CD14-positive monocyte (primary cell): ENCODE measurements around the gene SNRPD3. TPM values are rescaled to one million over a fixed set of nuclear protein-coding genes. Genes with fewer than 3 reads are reported as not detected.
"Not testable (repeated sequence)": the region's sequence is repeated elsewhere in the genome, so short reads cannot be mapped to it uniquely, and the experiment has no call there.

ENCODE experiments used
- DNase-seq, 3 donors: peaks; one replicate each; pipeline ENCODE4 v3.0.0-alpha.2; 2011 to 2022
- H2AFZ ChIP-seq: 2 replicates; pipeline ENCODE4 v1.6.0; 2012; ENCODE audit warnings: mild to moderate bottlenecking, low read depth, low read length, inconsistent platforms; ENCODE audit not compliant: insufficient read depth, poor library complexity, severe bottlenecking
- H3K27ac ChIP-seq, 2 donors: 1 replicate in 1 of 2; 2 replicates in 1 of 2; pipeline ENCODE4 v1.5.1; 2012 to 2013; ENCODE audit warnings: low read length in 2 of 2, control low read depth in 1 of 2, inconsistent platforms in 1 of 2, low read depth in 1 of 2, mild to moderate bottlenecking in 1 of 2
- H3K27me3 ChIP-seq, 2 donors: one replicate each; pipeline versions ENCODE4 v1.6.0 to v1.6.1; 2011 to 2013; ENCODE audit warnings: low read length in 2 of 2; ENCODE audit not compliant: control insufficient read depth in 2 of 2, insufficient read depth in 2 of 2
- H3K36me3 ChIP-seq, 2 donors: replicated peaks in 1 of 2; 1 replicate in 1 of 2; 2 replicates in 1 of 2; pipeline versions ENCODE4 v1.5.1 to v1.6.1; 2012 to 2013; ENCODE audit warnings: low read length in 2 of 2, control low read depth in 1 of 2, inconsistent platforms in 1 of 2, mild to moderate bottlenecking in 1 of 2; ENCODE audit not compliant: insufficient read depth in 2 of 2, control insufficient read depth in 1 of 2
- H3K4me1 ChIP-seq, 2 donors: 1 replicate in 1 of 2; 2 replicates in 1 of 2; pipeline versions ENCODE4 v1.5.1 to v1.6.1; 2012 to 2013; ENCODE audit warnings: low read length in 2 of 2, control low read depth in 1 of 2, inconsistent platforms in 1 of 2, mild to moderate bottlenecking in 1 of 2, moderate library complexity in 1 of 2; ENCODE audit not compliant: insufficient read depth in 2 of 2, control insufficient read depth in 1 of 2
- H3K4me2 ChIP-seq: replicated peaks from 2 replicates; pipeline ENCODE3; 2012; ENCODE audit warnings: low read length, moderate library complexity, mild to moderate bottlenecking; ENCODE audit not compliant: poor library complexity, severe bottlenecking; ENCODE audit errors: extremely low read depth
- H3K4me3 ChIP-seq, 3 experiments: fragments of 200-600 bp in 1 of 3; sonication (generic) in 1 of 3; replicated peaks in 1 of 3; 1 replicate in 2 of 3; 2 replicates in 1 of 3; pipeline ENCODE4 v1.5.1; 2011 to 2013; ENCODE audit warnings: low read length in 3 of 3, mild to moderate bottlenecking in 3 of 3, control low read depth in 2 of 3, low read depth in 2 of 3, inconsistent platforms in 1 of 3, moderate library complexity in 1 of 3
- H3K79me2 ChIP-seq: 2 replicates; pipeline ENCODE4 v1.6.0; 2012; ENCODE audit warnings: mild to moderate bottlenecking, control low read depth, inconsistent platforms, low read length, moderate library complexity; ENCODE audit not compliant: insufficient read depth
- H3K9ac ChIP-seq: 2 replicates; pipeline ENCODE4 v1.6.0; 2017; ENCODE audit warnings: low read length, mild to moderate bottlenecking; ENCODE audit not compliant: insufficient read depth, poor library complexity, severe bottlenecking
- H3K9me3 ChIP-seq, 2 donors: replicated peaks in 1 of 2; 1 replicate in 1 of 2; 2 replicates in 1 of 2; pipeline versions ENCODE4 v1.5.1 to v1.6.1; 2012 to 2013; ENCODE audit warnings: low read length in 2 of 2, control low read depth in 1 of 2; ENCODE audit not compliant: control insufficient read depth in 1 of 2, insufficient read depth in 1 of 2
- H4K20me1 ChIP-seq: 2 replicates; pipeline ENCODE4 v1.6.0; 2012; ENCODE audit warnings: mild to moderate bottlenecking, low read length, control low read depth, moderate library complexity; ENCODE audit not compliant: insufficient read depth
- H3K27ac Mint-ChIP-seq, 7 donors: one replicate each; pipeline ENCODE4 v1.8.0; 2020; ENCODE audit warnings: mild to moderate bottlenecking in 7 of 7, mixed read lengths in 7 of 7, moderate library complexity in 6 of 7, inconsistent platforms in 2 of 7
- H3K27me3 Mint-ChIP-seq, 3 donors: one replicate each; pipeline ENCODE4 v1.8.0; 2021 to 2022; ENCODE audit warnings: low read depth in 3 of 3, mild to moderate bottlenecking in 3 of 3, mixed read lengths in 3 of 3, moderate library complexity in 3 of 3, inconsistent platforms in 1 of 3
- H3K36me3 Mint-ChIP-seq, 2 donors: one replicate each; pipeline ENCODE4 v1.8.0; 2020; ENCODE audit warnings: mixed read lengths in 2 of 2, inconsistent platforms in 1 of 2, mild to moderate bottlenecking in 1 of 2
- H3K4me1 Mint-ChIP-seq: one replicate; pipeline ENCODE4 v1.8.0; 2020; ENCODE audit warnings: mild to moderate bottlenecking, mixed read lengths
- H3K4me3 Mint-ChIP-seq, 2 donors: one replicate each; pipeline ENCODE4 v1.8.0; 2020; ENCODE audit warnings: mild to moderate bottlenecking in 2 of 2, mixed read lengths in 2 of 2, moderate library complexity in 1 of 2
- H3K9me3 Mint-ChIP-seq, 7 donors: one replicate each; pipeline ENCODE4 v1.8.0; 2020 to 2022; ENCODE audit warnings: mixed read lengths in 7 of 7, mild to moderate bottlenecking in 6 of 7, moderate library complexity in 6 of 7, inconsistent platforms in 2 of 7
- WGBS: methylation state at CpG from one replicate; pipeline ENCODE4 v1.1.5; 2013; ENCODE audit warnings: missing lambda C conversion rate; ENCODE audit not compliant: insufficient coverage; 5-methylcytosine and 5-hydroxymethylcytosine counted together
- intact Hi-C, 2 donors: fragments of 100-400 bp; cut with micrococcal nuclease; formaldehyde crosslinking; loops; one replicate each; pipeline versions ENCODE4 v1.15.0 to v1.15.1; 2023
- polyA plus RNA-seq, 3 donors: library from polyadenylated mRNA; depleted of rRNA in 1 of 3; unstranded in 2 of 3; stranded (reverse) in 1 of 3; fragments of 300-500 nt in 2 of 3; fragments of >200 nt in 1 of 3; fragmentation: Illumina TruSeq in 2 of 3; gene quantifications; 1 replicate in 2 of 3; 2 replicates in 1 of 3; pipeline ENCODE4 v1.2.3, GENCODE V29; 2012 to 2021

SNRPD3 gene
- polyA plus RNA-seq, 3 donors = 71.8 to 115 (median 80.9) TPM

DNA sequence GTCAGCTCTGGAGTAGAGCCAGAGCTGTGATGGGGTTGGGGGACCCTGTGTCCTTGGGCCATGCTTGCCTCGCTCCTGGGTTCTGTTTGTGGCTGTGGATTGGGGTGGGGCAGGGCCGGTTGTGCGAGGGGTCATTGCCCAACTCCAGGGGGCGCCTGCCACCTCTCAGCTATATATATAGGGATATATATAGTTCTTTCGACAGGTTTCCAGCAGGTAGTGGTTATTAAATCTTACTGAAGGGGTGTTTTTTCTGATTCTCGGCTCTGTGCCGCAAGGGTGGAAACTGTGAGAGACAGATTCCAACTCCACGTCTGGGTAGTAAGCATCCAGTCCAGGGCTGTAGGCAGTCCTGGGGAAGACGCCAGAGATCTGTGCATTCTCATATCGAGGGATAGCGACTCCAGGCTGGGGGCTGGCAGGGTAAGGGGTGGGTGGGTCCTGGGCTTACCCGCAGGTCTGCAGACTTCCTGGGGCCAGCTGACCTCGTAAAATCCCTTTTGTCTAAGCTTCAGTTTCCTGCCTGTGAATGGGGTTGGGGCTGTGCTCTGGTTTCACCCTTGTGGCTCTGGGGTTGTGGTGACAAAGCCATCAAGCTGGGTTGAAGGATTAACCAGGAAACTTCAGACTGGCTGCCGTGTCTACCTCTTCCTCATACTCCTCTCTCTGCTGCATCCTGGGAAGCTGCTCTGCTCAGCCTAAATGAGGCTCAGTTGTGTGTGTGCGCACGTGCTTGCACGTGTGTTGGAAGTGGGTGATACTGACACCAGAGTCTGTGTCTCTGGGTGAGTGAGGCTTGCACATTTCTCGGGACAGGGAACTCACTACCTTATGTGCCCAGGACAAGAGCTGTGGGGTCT is 48.2 kb downstream of the SNRPD3 start:
- H3K9me3 ChIP-seq, H3K9me3 Mint-ChIP-seq, H4K20me1 ChIP-seq, H3K36me3 ChIP-seq, intact Hi-C loops, H3K27me3 ChIP-seq, H3K9ac ChIP-seq, H3K36me3 Mint-ChIP-seq, H3K27ac ChIP-seq, H3K4me2 ChIP-seq, H3K27me3 Mint-ChIP-seq, H3K79me2 ChIP-seq: not testable (repeated sequence)
- Histone ChIP-seq H2AFZ (peak overlapping the region; percentile 67), H3K4me3 (peak overlapping the region in 1 of 3 experiments; percentile 4), H3K4me1 (peaks cover 43 to 44% of the 10 kb centered on the region in 2 donors)
- 0% methylated on average over 6 of the region's 18 CpGs for WGBS
- Mint-ChIP-seq H3K27ac (peak overlapping the region; percentile 20 to 91 (median 71)), H3K4me1 (peaks cover 55% of the 10 kb centered on the region), H3K4me3 (peak overlapping the region; percentile 38 to 84)
- peak in 1 of 3 donors; percentile 15 for DNase-seq

DNA sequence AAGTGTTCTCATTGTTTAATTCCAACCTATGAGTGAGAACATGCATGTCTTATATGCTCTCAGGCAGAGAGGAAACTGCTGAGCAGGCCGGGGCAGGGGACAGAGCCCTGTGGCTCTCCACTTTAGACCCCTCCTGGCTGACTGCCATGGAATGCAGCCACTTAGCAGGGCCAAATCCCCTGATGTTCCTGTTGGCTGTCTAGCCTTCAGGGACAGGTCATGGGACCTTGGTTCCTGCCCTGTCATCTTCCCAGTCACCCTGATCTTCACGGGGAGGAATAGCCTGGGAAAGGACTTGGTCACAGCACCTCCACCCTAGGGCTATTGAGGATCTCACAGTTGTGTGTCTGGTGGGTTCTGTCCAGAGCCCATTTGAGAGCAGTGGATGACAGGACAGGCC is 50.5 kb downstream of the SNRPD3 start:
- WGBS = 89% methylated on average over 1 of the region's 2 CpGs
- H3K79me2 ChIP-seq, H3K27ac ChIP-seq, H3K36me3 Mint-ChIP-seq, H3K9ac ChIP-seq, H3K4me3 Mint-ChIP-seq, H3K9me3 ChIP-seq, H3K9me3 Mint-ChIP-seq, H3K27me3 Mint-ChIP-seq, intact Hi-C loops, H3K36me3 ChIP-seq, H2AFZ ChIP-seq, H3K27me3 ChIP-seq, H4K20me1 ChIP-seq, H3K4me3 ChIP-seq, H3K4me2 ChIP-seq: not testable (repeated sequence)
- peaks cover 35 to 38% of the 10 kb centered on the region in 2 donors for H3K4me1 ChIP-seq
- peak in 2 of 3 donors; percentile 16 to 45 for DNase-seq
- Mint-ChIP-seq H3K4me1 (peaks cover 46% of the 10 kb centered on the region), H3K27ac (peak overlapping the region; percentile 76 to 87 (median 83))

DNA sequence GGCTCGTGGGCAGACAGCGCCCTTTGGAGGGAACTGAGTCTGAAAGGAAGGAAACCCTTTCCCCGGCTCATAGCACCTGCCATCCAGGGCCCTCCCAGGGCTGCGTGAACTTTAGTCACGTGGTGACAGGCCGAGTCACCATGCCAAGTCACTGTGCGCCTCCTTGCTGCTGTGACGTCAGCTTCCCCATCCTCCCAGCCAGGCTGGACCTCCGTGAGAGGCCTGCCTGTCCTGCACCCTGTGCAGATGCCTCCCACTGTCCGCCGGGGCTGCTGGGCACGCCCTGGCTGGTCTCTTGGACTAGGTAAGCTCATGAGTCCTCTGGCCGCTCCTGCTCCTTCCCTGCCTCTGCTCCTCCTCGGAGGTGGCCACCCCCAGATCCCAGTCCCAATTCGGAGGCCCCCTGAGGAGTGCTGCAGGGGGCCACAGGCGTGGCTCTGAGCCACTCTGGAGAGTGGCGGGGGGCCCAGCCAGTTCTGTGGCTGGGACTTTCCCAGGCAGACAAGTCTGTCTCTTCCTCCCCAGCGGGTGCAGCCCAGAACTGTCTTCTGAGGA is 51.7 kb downstream of the SNRPD3 start:
- intact Hi-C loops, H3K9me3 ChIP-seq, H3K27me3 ChIP-seq, H3K36me3 ChIP-seq, H3K36me3 Mint-ChIP-seq, H3K9me3 Mint-ChIP-seq, H4K20me1 ChIP-seq, H3K79me2 ChIP-seq, H3K27me3 Mint-ChIP-seq: not testable (repeated sequence)
- H3K4me3 ChIP-seq = peak overlapping the region in 2 of 3 experiments; percentile 5 to 63
- peak overlapping the region; percentile 58 for H3K4me2 ChIP-seq
- peak overlapping the region; percentile 68 to 94 for H3K27ac ChIP-seq
- H3K4me3 Mint-ChIP-seq = peak overlapping the region; percentile 78 to 93
- H3K27ac Mint-ChIP-seq = peak overlapping the region; percentile 97 to 99 (median 98)
- WGBS = 22% methylated on average over 14 of the region's 18 CpGs
- peaks cover 25 to 31% of the 10 kb centered on the region in 2 donors for H3K4me1 ChIP-seq
- DNase-seq = peak; percentile 90 to 97 (median 94)
- peak overlapping the region; percentile 74 for H2AFZ ChIP-seq
- H3K4me1 Mint-ChIP-seq = peaks cover 36% of the 10 kb centered on the region
- peak overlapping the region; percentile 73 for H3K9ac ChIP-seq

DNA sequence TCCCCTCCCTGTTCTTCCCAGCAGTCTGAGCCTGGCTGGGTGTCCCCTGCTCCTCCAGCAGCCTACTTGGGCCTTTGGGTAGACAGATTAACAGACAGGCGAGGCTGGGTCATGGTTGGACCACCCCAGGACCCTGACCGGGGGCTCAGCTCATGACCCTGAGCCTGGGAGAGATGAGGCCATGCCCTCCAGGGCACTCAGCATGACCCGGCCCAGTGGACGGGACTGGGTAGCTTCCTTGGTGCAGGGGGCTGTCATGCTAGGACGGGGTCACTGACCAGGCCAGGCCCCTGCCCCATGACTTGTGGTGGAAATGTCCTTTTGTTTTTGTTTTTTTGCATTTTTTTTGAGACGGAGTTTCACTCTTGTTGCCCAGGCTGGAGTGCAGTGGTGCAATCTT is 52.5 kb downstream of the SNRPD3 start:
- H3K27ac Mint-ChIP-seq = peak overlapping the region; percentile 97 to 99 (median 98)
- H3K27me3 ChIP-seq, DNase-seq, H3K36me3 ChIP-seq, H4K20me1 ChIP-seq, H3K9me3 ChIP-seq, H3K79me2 ChIP-seq, H3K4me2 ChIP-seq, intact Hi-C loops, H3K9me3 Mint-ChIP-seq, H3K36me3 Mint-ChIP-seq, H3K27me3 Mint-ChIP-seq: not testable (repeated sequence)
- peak overlapping the region; percentile 68 to 94 for H3K27ac ChIP-seq
- peak overlapping the region; percentile 74 for H2AFZ ChIP-seq
- peak overlapping the region in 1 of 3 experiments; percentile 63 for H3K4me3 ChIP-seq
- WGBS = 90% methylated on average over 2 of the region's 6 CpGs
- peaks cover 23 to 26% of the 10 kb centered on the region in 2 donors for H3K4me1 ChIP-seq
- H3K4me1 Mint-ChIP-seq = peaks cover 32% of the 10 kb centered on the region
- peak overlapping the region in 1 of 2 donors; percentile 93 for H3K4me3 Mint-ChIP-seq
- H3K9ac ChIP-seq = peak overlapping the region; percentile 73
